Esophagus squamous epithelium (tissue), 5 donors: Measurements from ENCODE around the gene BSPH1. TPM values are rescaled to one million over a fixed set of nuclear protein-coding genes. Genes with fewer than 3 reads are reported as not detected.
A peak's percentile ranks its signal among the peaks of the same experiment; 100 is the strongest.
"Not testable (repeated sequence)": the region's sequence is repeated elsewhere in the genome, so short reads cannot be mapped to it uniquely, and the experiment has no call there.

ENCODE experiments used
- DNase-seq: peaks from one replicate; lab custom pipeline; 2025; lab: John Stamatoyannopoulos, UW
- H3K27ac ChIP-seq, 4 donors: fragments of 200-600 bp; sonication (generic); one replicate each; pipeline ENCODE4 v1.5.1; 2016 to 2019; ENCODE audit warnings: mild to moderate bottlenecking in 1 of 4
- H3K27me3 ChIP-seq, 4 donors: fragments of 200-600 bp; sonication (generic); 1 replicate in 3 of 4; 2 replicates in 1 of 4; pipeline versions ENCODE4 v1.5.1 to v1.6.0; 2017 to 2021; ENCODE audit warnings: antibody characterized with exemption in 1 of 4
- H3K36me3 ChIP-seq, 3 donors: fragments of 200-600 bp; sonication (generic); one replicate each; pipeline ENCODE4 v1.5.1; 2016 to 2019
- H3K4me1 ChIP-seq, 3 donors: fragments of 200-600 bp; sonication (generic); one replicate each; pipeline ENCODE4 v1.5.1; 2017 to 2019
- H3K4me3 ChIP-seq, 4 donors: fragments of 200-600 bp; sonication (generic); 1 replicate in 3 of 4; 2 replicates in 1 of 4; pipeline ENCODE4 v1.5.1; 2016 to 2019; ENCODE audit warnings: mild to moderate bottlenecking in 2 of 4, moderate library complexity in 1 of 4
- H3K9me3 ChIP-seq, 3 donors: fragments of 200-600 bp; sonication (generic); one replicate each; pipeline ENCODE4 v1.5.1; 2016 to 2019
- CTCF ChIP-seq, 6 experiments: fragments of 450-650 bp in 4 of 6; fragments of 200-600 bp in 2 of 6; sonication (generic) in 2 of 6; IDR thresholded peaks; one replicate each; pipeline ENCODE4 v1.5.1; 2016 to 2019; ENCODE audit warnings: antibody characterized with exemption in 6 of 6, mild to moderate bottlenecking in 4 of 6, moderate library complexity in 4 of 6
- WGBS, 2 donors: methylation state at CpG; one replicate each; pipeline ENCODE4 v1.1.5; 2018; 5-methylcytosine and 5-hydroxymethylcytosine counted together
- intact Hi-C: fragments of 100-400 bp; cut with DNase I; formaldehyde crosslinking; loops from one replicate; pipeline ENCODE4 v1.15.0; 2022
- total RNA-seq, 4 donors: library from RNA; depleted of rRNA; stranded (reverse); fragments of >200 nt; gene quantifications; one replicate each; pipeline ENCODE4 v1.1.0, GENCODE V29; 2016
- donor health status: DM: yes; HTN: yes; CAD: no.

BSPH1 gene
- total RNA-seq, 4 donors from 2014 or later = not detected

- 0 to 1% methylated on average over 10 to 13 of the region's 15 CpGs for WGBS, 2 donors
- intact Hi-C loops, H3K9me3 ChIP-seq, H3K36me3 ChIP-seq, H3K4me1 ChIP-seq, H3K27ac ChIP-seq, DNase-seq, H3K27me3 ChIP-seq: not testable (repeated sequence)
- peak overlapping the region in 1 of 4 donors; percentile 1 for H3K4me3 ChIP-seq
- peak; percentile 21 to 90 (median 36) for TF ChIP-seq CTCF (IDR thresholded peaks at IDR 0.05)
These were observed 71.9 kb downstream of the BSPH1 start for GRCh38 chr19:47920107-47920506.

Other genes starting within 250 kb of the BSPH1 start
- 100 to 1,000 TPM; 118 to 522 (median 268) TPM for gene NOP53, start 246.6 kb downstream of the BSPH1 start, total RNA-seq
- gene SELENOW, start 213.5 kb downstream of the BSPH1 start, total RNA-seq = 100 to 1,000 TPM; 185 to 477 (median 324) TPM
- gene TPRX1, start 187.6 kb downstream of the BSPH1 start, total RNA-seq = not detected
- gene CRX, start 170.2 kb downstream of the BSPH1 start, total RNA-seq = not detected
- gene TPRX2, start 132.9 kb downstream of the BSPH1 start, total RNA-seq = not detected
- gene SULT2A1, start 105.9 kb downstream of the BSPH1 start, total RNA-seq = not detected
- gene ELSPBP1, start 2.5 kb upstream of the BSPH1 start, total RNA-seq = not detected
- not detected for gene CABP5, start 51.9 kb upstream of the BSPH1 start, total RNA-seq
- gene PLA2G4C, start 118.6 kb upstream of the BSPH1 start, total RNA-seq = 1 to 10 TPM in 2 of 4 donors, under 1 TPM in 1, not detected in 1; 0.61 to 4.0 (median 1.3) TPM
- 10 to 100 TPM; 25.7 to 44.3 (median 31.1) TPM for gene LIG1, start 178.2 kb upstream of the BSPH1 start, total RNA-seq
- gene ZSWIM9, start 178.5 kb upstream of the BSPH1 start, total RNA-seq = 1 to 10 TPM; 2.0 to 4.7 (median 2.7) TPM